Activated CD8-positive, alpha-beta memory T cell treated with anti-CD3 and anti-CD28 coated beads, Interleukin-2, amount 50 U/mL, for 48 hours (primary cell): ENCODE data around the gene RTCB.

Experiments used
- DNase-seq: peaks from one replicate; pipeline ENCODE4 v3.0.0-alpha.2; 2020

Gene RTCB

GRCh38 chr22:32338757-32339156 lies 73.3 kb downstream of the RTCB start:
- DNase-seq, result no peak
